HEK293 (cell line): ENCODE data around the gene GRM4.
A peak's percentile ranks its signal among the peaks of the same experiment; 100 is the strongest.

Source experiments
- CTCF ChIA-PET: fragments of 350-600 bp; formaldehyde crosslinking; extraction: SDS; loops from one replicate; lab custom pipeline; 2021; ENCODE audit warnings: antibody characterized with exemption; lab: Yijun Ruan, JAX
- POLR2A ChIA-PET: fragments of 300-600 bp; formaldehyde crosslinking; extraction: SDS; loops from one replicate; lab custom pipeline; 2020; ENCODE audit warnings: antibody characterized with exemption, inconsistent platforms; lab: Yijun Ruan, JAX
- H3K27ac ChIP-seq: fragments of 200-500 bp; sonication (Bioruptor generic); 2 replicates; pipeline ENCODE4 v1.5.1; 2014; ENCODE audit warnings: low read depth, low read length, control low read depth, inconsistent platforms; ENCODE audit errors: extremely low read depth
- H3K36me3 ChIP-seq, 2 experiments: fragments of 200-500 bp in 1 of 2; sonication (Bioruptor generic) in 1 of 2; 1 replicate in 1 of 2; 2 replicates in 1 of 2; pipeline ENCODE4 v1.5.1; 2014 to 2017; ENCODE audit warnings: inconsistent platforms in 2 of 2, low read length in 2 of 2; ENCODE audit not compliant: control insufficient read depth in 2 of 2, insufficient read depth in 1 of 2
- H3K4me1 ChIP-seq: fragments of 200-500 bp; sonication (Bioruptor generic); 2 replicates; pipeline ENCODE4 v1.5.1; 2014; ENCODE audit warnings: mild to moderate bottlenecking, low read length, inconsistent platforms; ENCODE audit not compliant: control insufficient read depth, insufficient read depth
- H3K4me3 ChIP-seq: 2 replicates; pipeline ENCODE4 v1.5.1; 2011; ENCODE audit warnings: low read depth, mild to moderate bottlenecking, control low read depth, low read length, moderate library complexity
- H3K9me3 ChIP-seq: fragments of 200-500 bp; sonication (Bioruptor generic); 2 replicates; pipeline ENCODE4 v1.5.1; 2014; ENCODE audit warnings: low read depth, low read length, inconsistent platforms; ENCODE audit not compliant: control insufficient read depth, insufficient read depth
- BCL11B ChIP-seq: fragments of 450-650 bp; formaldehyde crosslinking; IDR thresholded peaks from 2 replicates; pipeline ENCODE4 v1.5.1; 2016; ENCODE audit warnings: low read depth, missing biosample characterization, missing genetic modification characterization
- PRDM2 ChIP-seq: fragments of 450-650 bp; formaldehyde crosslinking; IDR thresholded peaks from 2 replicates; pipeline ENCODE4 v1.5.1; 2016; ENCODE audit warnings: missing biosample characterization, missing genetic modification characterization, borderline replicate concordance
- PRDM6 ChIP-seq: fragments of 450-650 bp; formaldehyde crosslinking; IDR thresholded peaks from 2 replicates; pipeline ENCODE4 v1.5.1; 2017; ENCODE audit warnings: missing biosample characterization, missing genetic modification characterization
- ZBTB1 ChIP-seq: fragments of 450-650 bp; formaldehyde crosslinking; IDR thresholded peaks from 2 replicates; pipeline ENCODE4 v1.5.1; 2016; ENCODE audit warnings: missing biosample characterization, missing genetic modification characterization
- ZBTB17 ChIP-seq: fragments of 450-650 bp; formaldehyde crosslinking; IDR thresholded peaks from 2 replicates; pipeline ENCODE4 v1.5.1; 2016; ENCODE audit warnings: missing biosample characterization, missing genetic modification characterization
- ZBTB8A ChIP-seq: fragments of 450-650 bp; formaldehyde crosslinking; IDR thresholded peaks from 2 replicates; pipeline ENCODE4 v1.5.1; 2016; ENCODE audit warnings: missing biosample characterization, missing genetic modification characterization
- ZEB2 ChIP-seq: fragments of 450-650 bp; formaldehyde crosslinking; IDR thresholded peaks from 2 replicates; pipeline ENCODE4 v1.5.1; 2016; ENCODE audit warnings: missing biosample characterization, missing genetic modification characterization
- ZIC2 ChIP-seq: fragments of 450-650 bp; formaldehyde crosslinking; IDR thresholded peaks from 2 replicates; pipeline ENCODE4 v1.5.1; 2016; ENCODE audit warnings: missing biosample characterization, missing genetic modification characterization
- ZNF157 ChIP-seq: fragments of 450-650 bp; formaldehyde crosslinking; IDR thresholded peaks from 2 replicates; pipeline ENCODE4 v1.5.1; 2016; ENCODE audit warnings: missing biosample characterization, missing genetic modification characterization
- ZNF223 ChIP-seq: fragments of 450-650 bp; formaldehyde crosslinking; IDR thresholded peaks from 2 replicates; pipeline ENCODE4 v1.5.1; 2016; ENCODE audit warnings: missing biosample characterization, missing genetic modification characterization
- ZNF280D ChIP-seq: fragments of 450-650 bp; formaldehyde crosslinking; IDR thresholded peaks from 2 replicates; pipeline ENCODE4 v1.5.1; 2016; ENCODE audit warnings: missing biosample characterization, missing genetic modification characterization
- ZNF292 ChIP-seq: fragments of 450-650 bp; formaldehyde crosslinking; IDR thresholded peaks from 2 replicates; pipeline ENCODE4 v1.5.1; 2016; ENCODE audit warnings: low read depth, missing biosample characterization, missing genetic modification characterization, borderline replicate concordance
- ZNF302 ChIP-seq: fragments of 450-650 bp; formaldehyde crosslinking; IDR thresholded peaks from 2 replicates; pipeline ENCODE4 v1.5.1; 2016; ENCODE audit warnings: missing biosample characterization, missing genetic modification characterization, low read depth
- ZNF48 ChIP-seq: fragments of 450-650 bp; formaldehyde crosslinking; IDR thresholded peaks from 2 replicates; pipeline ENCODE4 v1.5.1; 2016; ENCODE audit warnings: missing biosample characterization, missing genetic modification characterization
- ZNF501 ChIP-seq: fragments of 450-650 bp; formaldehyde crosslinking; IDR thresholded peaks from 2 replicates; pipeline ENCODE4 v1.5.1; 2016; ENCODE audit warnings: missing biosample characterization, missing genetic modification characterization
- ZNF548 ChIP-seq: fragments of 450-650 bp; formaldehyde crosslinking; IDR thresholded peaks from 2 replicates; pipeline ENCODE4 v1.5.1; 2016; ENCODE audit warnings: missing biosample characterization, missing genetic modification characterization
- ZNF549 ChIP-seq: fragments of 450-650 bp; IDR thresholded peaks from 2 replicates; pipeline ENCODE4 v1.5.1; 2018; ENCODE audit warnings: missing biosample characterization, missing genetic modification characterization, mild to moderate bottlenecking, inconsistent platforms, moderate library complexity
- ZNF571 ChIP-seq: fragments of 450-650 bp; formaldehyde crosslinking; IDR thresholded peaks from 2 replicates; pipeline ENCODE4 v1.5.0; 2017; ENCODE audit warnings: missing biosample characterization, missing genetic modification characterization
- ZNF600 ChIP-seq: fragments of 450-650 bp; formaldehyde crosslinking; IDR thresholded peaks from 2 replicates; pipeline ENCODE4 v1.5.1; 2016; ENCODE audit warnings: missing biosample characterization, missing genetic modification characterization
- ZNF624 ChIP-seq: fragments of 450-650 bp; formaldehyde crosslinking; IDR thresholded peaks from 2 replicates; pipeline ENCODE4 v1.5.1; 2017; ENCODE audit warnings: missing biosample characterization, missing genetic modification characterization
- TF ChIP-seq, protein P1 (sequence below): fragments of 450-650 bp; IDR thresholded peaks from 2 replicates; pipeline ENCODE4 v1.5.1; 2018; ENCODE audit warnings: missing biosample characterization, mild to moderate bottlenecking, missing genetic modification characterization
- TF ChIP-seq, protein P2 (sequence below): fragments of 450-650 bp; formaldehyde crosslinking; IDR thresholded peaks from 2 replicates; pipeline ENCODE4 v1.5.1; 2016; ENCODE audit warnings: missing biosample characterization, missing genetic modification characterization

GRM4 gene

DNA sequence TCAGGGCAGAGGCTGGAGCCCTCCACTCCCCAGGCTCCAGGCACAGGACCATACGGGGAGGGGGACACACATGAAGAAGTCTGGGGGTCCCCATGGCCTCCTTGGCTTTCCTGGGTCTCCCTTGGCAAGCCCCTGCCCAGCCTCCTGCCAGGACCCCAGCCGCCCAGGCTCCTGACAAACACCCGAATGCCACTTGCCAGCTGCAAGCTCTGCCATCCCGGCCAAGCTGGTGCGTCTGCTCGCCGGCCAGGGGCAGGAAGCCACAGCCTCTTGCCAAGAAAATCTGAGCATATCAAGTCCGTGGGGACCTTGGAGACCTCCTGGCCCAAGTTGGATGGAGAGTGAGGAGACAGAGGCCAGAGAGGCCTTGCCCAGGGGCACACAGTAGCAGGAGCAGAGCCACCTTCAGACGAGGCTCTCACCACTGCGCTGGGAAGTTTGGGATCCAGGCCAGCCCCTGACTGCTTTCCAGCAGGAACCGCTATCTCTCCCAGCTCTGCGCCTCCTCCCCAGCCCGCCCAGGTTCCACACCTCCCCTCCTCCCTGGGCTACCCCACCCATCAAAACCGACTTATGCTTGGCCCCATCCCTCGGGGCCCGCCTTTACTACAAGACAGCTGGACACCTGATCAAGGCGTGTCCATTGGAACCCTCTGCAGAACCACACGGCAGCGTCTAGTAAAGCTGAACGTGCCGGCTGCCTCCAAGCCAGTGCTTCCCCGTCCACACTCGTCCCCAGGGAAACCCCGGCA lies 80.2 kb downstream of the GRM4 start (continued):
- TF ChIP-seq BCL11B (tag by site-specific recombination): no peak
- peak; percentile 26; the same call in 1 of the 2 replicates for TF ChIP-seq ZBTB17 (tag by site-specific recombination)

- TF ChIP-seq, protein P1, sequence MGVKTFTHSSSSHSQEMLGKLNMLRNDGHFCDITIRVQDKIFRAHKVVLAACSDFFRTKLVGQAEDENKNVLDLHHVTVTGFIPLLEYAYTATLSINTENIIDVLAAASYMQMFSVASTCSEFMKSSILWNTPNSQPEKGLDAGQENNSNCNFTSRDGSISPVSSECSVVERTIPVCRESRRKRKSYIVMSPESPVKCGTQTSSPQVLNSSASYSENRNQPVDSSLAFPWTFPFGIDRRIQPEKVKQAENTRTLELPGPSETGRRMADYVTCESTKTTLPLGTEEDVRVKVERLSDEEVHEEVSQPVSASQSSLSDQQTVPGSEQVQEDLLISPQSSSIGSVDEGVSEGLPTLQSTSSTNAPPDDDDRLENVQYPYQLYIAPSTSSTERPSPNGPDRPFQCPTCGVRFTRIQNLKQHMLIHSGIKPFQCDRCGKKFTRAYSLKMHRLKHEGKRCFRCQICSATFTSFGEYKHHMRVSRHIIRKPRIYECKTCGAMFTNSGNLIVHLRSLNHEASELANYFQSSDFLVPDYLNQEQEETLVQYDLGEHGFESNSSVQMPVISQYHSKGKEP (tag by site-specific recombination): no peak
- no peak for TF ChIP-seq ZNF571 (tag by site-specific recombination)
- TF ChIP-seq ZEB2 (tag by site-specific recombination): no peak
- TF ChIP-seq ZIC2 (tag by site-specific recombination): no peak
- TF ChIP-seq ZNF600 (tag by site-specific recombination): no peak
- no peak for TF ChIP-seq ZNF624 (tag by site-specific recombination)
- TF ChIP-seq ZBTB8A (tag by site-specific recombination): no peak
- no peak for TF ChIP-seq ZNF501 (tag by site-specific recombination)
- no peak for TF ChIP-seq ZBTB1
- no peak for TF ChIP-seq ZNF157 (tag by site-specific recombination)
- no peak for TF ChIP-seq ZNF280D (tag by site-specific recombination)
- TF ChIP-seq ZNF48 (tag by site-specific recombination): no peak
- no peak for TF ChIP-seq ZNF549
- TF ChIP-seq ZNF548 (tag by site-specific recombination): no peak
- no peak for TF ChIP-seq PRDM6 (tag by site-specific recombination)
- TF ChIP-seq ZNF302: no peak
- TF ChIP-seq ZNF223 (tag by site-specific recombination): no peak
- TF ChIP-seq, protein P2, sequence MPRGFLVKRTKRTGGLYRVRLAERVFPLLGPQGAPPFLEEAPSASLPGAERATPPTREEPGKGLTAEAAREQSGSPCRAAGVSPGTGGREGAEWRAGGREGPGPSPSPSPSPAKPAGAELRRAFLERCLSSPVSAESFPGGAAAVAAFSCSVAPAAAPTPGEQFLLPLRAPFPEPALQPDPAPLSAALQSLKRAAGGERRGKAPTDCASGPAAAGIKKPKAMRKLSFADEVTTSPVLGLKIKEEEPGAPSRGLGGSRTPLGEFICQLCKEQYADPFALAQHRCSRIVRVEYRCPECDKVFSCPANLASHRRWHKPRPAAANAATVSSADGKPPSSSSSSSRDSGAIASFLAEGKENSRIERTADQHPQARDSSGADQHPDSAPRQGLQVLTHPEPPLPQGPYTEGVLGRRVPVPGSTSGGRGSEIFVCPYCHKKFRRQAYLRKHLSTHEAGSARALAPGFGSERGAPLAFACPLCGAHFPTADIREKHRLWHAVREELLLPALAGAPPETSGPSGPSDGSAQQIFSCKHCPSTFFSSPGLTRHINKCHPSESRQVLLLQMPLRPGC (tag by site-specific recombination): no peak
- no peak for TF ChIP-seq PRDM2 (tag by site-specific recombination)
- TF ChIP-seq ZNF292: no peak
- ChIA-PET POLR2A (no interaction called here), CTCF (interaction anchor here (3.0 kb wide), 1 partner anchor 10 kb away, joined by 25 read pairs; no protein-coding TSS in a partner anchor)
- Histone ChIP-seq H3K36me3 (no peaks in the 10 kb centered on the region), H3K4me1 (no peaks in the 10 kb centered on the region), H3K4me3 (no peak overlapping the region), H3K9me3 (no peaks in the 10 kb centered on the region), H3K27ac (no peak overlapping the region)
Measured at GRCh38 chr6:34064675-34065074, 81.2 kb downstream of the GRM4 start.
